OCI-LY3 (cell line): ENCODE results near the gene CGB3.

Source experiments
- EZH2phosphoT487 ChIP-seq: fragments of 200-600 bp; shearing (Covaris generic); IDR thresholded peaks from 2 replicates; pipeline ENCODE4 v1.6.1; 2018; ENCODE audit warnings: antibody characterized with exemption, mixed run types, low read depth
- TF ChIP-seq, protein P1 (sequence below): fragments of 200-600, 300-600 bp; sonication (generic); IDR thresholded peaks from 2 replicates; pipeline ENCODE4 v1.5.1; 2014; ENCODE audit warnings: antibody characterized with exemption, low read length, low read depth

DNA sequence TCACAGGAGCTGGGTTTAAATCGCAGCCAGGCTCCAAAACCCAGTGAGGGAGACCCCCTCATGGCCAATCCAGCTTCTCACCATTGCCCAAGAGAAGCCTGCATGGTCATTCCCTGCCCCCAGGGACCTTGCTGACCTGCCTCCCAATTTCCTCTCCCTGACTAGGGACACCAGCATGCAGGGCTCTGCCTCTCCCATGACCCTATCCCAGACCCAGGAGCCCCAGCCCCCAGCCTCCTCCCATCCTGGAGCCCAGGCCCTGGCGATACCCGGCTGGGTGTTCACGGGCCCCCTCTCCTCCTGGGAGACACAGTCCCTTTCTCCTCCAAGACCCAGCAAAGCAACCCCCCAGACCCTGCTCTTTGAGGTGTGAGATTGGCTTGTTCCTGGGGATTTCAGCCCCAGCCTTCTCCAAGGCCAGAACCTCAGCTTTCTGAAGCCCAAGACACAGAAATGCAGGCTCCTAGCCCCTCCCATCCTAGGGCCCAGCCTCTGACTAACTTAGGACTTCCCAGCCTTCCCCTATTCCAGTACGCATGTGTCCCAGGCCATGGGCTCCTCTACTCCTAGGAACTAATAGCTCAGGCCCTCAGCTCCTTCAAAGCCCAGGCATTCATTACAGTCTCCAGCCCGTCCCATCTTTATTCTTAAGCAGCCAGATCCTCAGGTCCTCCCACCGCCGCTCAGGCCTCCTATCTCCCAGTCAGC, 32.1 kb downstream of the CGB3 start:
- TF ChIP-seq, protein P1, sequence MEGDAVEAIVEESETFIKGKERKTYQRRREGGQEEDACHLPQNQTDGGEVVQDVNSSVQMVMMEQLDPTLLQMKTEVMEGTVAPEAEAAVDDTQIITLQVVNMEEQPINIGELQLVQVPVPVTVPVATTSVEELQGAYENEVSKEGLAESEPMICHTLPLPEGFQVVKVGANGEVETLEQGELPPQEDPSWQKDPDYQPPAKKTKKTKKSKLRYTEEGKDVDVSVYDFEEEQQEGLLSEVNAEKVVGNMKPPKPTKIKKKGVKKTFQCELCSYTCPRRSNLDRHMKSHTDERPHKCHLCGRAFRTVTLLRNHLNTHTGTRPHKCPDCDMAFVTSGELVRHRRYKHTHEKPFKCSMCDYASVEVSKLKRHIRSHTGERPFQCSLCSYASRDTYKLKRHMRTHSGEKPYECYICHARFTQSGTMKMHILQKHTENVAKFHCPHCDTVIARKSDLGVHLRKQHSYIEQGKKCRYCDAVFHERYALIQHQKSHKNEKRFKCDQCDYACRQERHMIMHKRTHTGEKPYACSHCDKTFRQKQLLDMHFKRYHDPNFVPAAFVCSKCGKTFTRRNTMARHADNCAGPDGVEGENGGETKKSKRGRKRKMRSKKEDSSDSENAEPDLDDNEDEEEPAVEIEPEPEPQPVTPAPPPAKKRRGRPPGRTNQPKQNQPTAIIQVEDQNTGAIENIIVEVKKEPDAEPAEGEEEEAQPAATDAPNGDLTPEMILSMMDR, result no peak
- no peak for TF ChIP-seq EZH2phosphoT487
